DLD1 (cell line): ENCODE data around the gene SERPINB12.

ENCODE experiments used
- in situ Hi-C: cut with HindIII; loops from 2 replicates; pipeline ENCODE4 v1.10.0; 2017; ENCODE audit warnings: low sequenced_read_pairs

The SERPINB12 gene

DNA sequence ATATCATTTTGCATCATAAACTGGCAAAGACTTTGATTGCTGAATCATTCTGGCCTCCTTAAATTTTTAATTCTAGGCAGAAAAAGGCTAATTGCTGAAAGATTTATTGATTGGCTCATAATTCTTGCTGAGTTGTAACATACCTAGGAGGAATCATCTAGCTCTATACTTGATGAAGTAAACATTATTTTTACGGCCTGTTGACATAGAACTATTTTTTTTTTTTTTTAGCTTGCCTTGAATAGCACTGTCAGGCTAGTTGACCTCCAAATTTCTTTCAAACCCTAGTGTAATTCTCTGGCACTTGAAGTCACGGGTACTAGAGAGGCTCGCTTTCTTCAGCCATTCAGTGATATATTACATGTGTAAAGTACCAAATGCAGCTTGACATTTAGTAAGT lies 2.8 kb downstream of the SERPINB12 start:
- in situ Hi-C loops, result no loop called here

DNA sequence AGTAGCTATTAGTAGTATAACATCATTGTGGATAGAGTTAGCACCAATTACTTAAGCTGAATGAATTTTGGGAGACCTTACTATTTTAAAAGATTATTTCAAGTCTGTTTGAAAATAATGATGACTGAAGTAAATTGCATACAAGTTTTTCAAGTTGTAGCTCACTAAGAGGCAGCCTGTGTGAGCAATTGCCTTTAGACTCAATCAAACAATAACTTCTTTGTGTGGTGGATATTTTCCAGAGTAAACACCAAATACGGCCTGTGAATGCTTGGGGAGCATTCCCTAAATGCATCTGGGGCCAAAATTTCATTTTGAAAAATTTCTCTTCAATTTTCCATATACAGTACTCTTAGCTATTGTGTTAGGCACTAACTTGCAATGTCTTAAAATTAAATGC lies 7.9 kb downstream of the SERPINB12 start:
- in situ Hi-C loops, result no loop called here

DNA sequence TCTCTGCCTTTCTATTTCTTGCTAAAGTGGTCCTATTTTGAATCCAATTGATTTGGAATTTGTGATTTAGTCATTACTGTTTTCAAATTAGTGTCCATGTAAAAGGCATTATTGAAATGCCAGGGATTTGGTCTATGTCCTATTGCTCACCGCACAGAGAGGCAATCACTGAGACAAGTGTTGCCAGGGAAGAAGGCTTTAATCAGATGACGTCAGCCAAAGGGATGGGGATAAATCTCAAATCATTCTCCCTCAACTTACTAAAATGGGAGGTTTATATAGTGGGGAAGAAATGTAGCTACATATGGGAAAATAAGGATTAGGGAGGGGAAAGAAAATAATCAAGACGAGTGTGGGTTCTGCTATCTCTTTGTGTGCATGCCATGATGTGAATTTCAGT lies 9.6 kb downstream of the SERPINB12 start:
- in situ Hi-C loops, result no loop called here

DNA sequence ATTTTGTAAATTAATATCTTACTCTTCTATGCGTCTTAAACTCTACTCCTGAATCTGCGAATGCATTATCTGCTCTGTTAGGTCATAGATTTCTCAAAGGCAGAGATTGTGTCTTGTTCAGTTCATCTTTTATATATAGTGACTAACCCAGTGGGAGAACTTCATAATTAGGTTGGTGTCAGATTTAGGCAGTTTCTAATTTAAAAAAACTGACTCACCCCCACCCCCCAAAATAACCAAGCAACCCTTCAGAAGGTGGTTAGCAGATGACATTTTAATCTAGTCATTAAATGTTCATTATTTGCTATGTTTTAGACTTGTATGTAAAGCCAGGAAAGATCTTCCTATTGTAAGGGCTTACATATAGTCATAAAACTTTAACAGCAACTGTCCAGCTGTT lies 10.4 kb downstream of the SERPINB12 start:
- in situ Hi-C loops, result no loop called here

DNA sequence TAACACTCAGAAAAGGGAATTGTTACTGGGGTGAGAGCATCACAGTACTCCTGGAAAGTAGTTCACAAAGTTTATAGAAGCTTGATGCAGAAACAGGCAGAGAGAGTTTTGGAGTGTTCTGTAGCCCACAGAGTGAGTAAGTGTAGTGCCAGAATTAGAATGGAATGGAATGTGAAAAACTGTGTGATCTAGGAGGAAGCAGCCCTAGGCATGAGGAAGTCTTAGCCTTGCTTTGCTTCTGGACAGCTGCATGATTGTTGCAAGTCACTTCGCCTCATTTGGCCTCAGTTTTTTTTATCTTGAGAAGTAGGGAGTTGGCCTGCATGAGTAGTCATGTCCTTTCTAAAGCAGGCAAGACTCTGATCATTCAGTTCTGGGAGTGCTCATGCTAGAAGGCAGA lies 10.9 kb downstream of the SERPINB12 start:
- in situ Hi-C loops, result no loop called here

DNA sequence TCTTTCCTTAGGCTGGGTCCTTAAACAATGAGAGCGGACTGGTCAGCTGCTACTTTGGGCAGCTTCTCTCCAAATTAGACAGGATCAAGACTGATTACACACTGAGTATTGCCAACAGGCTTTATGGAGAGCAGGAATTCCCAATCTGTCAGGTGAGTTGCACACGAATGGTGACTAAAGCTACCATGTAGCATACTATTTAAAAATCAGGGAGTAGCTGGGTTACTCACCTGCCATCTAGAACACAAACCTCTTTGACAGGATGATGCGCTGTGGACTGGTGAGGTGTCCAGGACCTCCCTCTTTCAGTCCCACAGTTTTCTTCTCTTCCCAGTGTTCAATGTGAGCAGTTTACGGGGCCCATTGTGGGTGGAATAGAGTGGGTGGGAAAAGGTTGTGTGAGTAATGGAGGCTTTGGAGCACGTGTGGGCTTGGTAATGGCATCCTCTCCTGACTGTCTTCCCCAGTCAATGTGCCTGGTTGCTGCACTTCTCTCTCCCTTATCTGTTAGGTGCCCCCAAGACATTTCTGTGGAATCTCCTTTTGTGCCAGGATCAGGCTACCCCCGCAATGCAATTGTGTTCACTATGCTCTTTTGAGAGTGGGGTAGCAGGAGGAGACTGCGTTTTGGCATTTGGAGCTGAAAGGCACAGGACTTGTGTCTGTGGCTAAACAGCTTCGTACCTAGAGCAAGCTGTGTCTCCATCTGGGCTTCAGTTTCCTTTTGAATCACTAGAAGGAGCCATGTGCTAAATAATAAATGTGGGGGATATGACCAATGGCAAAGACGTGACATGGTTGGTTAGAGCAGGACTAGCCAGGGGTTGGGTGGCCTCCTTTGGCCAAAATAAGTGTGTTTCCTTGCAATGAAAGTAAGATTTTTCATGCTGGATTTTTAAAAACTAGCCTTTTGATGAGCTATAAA lies 17.7 kb downstream of the SERPINB12 start:
- in situ Hi-C loops, result no loop called here

DNA sequence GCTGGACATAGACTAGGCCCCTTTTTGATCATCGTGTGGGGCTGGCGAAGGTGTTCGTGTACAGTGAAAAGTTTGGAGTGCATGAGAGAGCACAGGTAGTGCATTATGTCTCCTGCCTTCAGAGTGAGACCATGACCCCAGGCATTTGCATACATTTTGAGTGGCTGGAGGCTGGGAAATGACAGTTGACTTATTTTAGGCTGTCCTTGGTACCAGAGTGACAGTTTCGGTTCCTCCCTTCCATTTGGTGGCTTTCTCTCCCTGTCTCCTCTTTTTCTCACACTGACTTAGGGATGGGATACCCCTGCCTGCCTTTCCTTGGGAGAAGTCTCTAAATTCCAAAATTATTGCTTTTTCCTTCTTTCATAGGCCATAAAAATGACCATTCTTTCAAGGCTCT lies 20.1 kb downstream of the SERPINB12 start:
- in situ Hi-C loops, result no loop called here

DNA sequence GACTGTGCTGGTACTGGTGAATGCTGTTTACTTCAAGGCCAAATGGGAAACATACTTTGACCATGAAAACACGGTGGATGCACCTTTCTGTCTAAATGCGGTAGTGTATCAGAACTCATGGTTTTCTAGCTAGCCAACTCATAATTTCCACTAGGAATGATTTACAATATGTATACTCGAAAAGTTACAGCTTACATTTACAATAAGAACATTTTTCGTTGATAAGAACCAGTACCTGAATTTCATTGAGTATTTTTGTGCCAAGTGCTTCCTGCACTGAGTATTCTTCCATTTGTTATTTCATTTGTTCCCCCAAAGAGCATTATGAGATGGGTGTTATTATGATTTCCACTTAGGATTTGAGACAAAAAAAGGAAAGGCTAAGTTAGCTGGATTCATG lies 21.9 kb downstream of the SERPINB12 start:
- in situ Hi-C loops, result no loop called here

DNA sequence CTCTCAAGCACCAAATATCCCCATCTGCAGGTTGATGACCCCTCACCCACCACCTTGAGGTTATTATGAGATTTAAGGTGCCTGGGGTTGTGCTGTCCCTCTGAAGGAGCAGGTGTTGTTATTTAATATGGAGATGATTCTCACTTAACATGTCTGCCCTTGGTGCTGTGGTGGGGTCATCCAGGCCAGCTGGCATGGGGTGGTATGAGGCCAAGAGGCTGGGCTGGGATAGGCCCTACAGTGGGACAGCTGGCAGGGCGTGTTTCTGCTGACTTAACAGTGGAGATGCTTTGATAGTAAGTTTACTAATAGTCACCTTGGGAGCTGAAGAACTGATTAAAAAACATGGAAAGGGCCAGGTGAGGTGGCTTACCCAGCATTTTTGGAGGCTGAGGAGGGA lies 22.4 kb downstream of the SERPINB12 start:
- in situ Hi-C loops, result no loop called here

DNA sequence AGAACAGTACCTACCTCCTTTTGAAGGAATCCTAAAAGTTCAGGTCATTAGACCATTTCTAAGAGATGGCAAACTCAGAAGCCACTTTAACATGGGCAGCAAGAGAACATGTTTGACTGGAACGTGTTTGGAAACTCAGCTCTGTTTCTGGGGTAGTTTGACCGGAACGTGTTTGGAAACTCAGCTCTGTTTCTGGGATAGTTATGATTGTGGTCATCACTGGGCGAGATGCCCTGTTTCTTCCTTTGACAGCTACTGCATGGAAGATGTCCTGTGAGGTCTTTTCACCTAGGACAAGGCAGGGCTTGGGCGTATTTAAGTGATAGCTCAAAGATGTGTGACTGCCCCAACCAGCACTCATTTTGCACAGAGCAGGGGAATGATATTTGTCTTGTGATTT lies 25.1 kb downstream of the SERPINB12 start:
- in situ Hi-C loops, result no loop called here

DNA sequence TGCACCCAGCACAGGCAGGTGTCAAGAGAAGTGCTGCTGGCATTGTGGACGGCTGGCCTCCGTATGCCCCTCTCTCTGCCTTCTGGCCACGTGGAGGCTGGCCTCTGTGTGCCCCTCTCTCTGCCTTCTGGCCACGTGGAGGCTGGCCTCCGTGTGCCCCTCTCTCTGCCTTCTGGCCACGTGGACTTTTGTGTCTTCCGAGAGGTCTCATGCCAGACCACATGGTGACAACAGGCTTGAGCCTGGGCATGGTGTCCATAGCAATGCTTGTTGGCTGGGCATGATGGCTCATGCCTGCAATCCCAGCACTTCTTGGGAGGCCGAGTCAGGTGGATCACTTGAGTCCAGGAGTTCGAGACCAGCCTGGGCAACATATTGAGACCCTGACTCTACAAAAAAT lies 25.7 kb downstream of the SERPINB12 start:
- in situ Hi-C loops, result no loop called here

DNA sequence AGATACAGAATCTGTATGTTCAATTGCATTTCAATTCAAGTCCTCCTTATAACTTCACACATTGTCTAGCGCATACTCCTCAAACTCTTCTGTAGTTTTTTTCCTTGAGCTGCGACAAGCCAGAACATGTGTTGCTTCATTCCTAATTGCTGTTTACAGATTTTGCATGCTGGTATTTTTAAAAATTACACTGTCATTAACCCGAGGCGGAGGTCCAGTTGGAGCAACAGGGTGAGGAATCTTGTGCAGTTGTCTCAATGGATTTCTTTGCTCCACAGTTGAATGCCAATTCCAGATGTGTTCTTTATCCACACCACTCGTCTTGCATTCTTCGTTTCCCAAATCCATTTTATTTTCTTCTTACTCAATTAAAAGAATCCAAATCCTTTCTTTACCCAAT lies 28.6 kb downstream of the SERPINB12 start:
- in situ Hi-C loops, result no loop called here

DNA sequence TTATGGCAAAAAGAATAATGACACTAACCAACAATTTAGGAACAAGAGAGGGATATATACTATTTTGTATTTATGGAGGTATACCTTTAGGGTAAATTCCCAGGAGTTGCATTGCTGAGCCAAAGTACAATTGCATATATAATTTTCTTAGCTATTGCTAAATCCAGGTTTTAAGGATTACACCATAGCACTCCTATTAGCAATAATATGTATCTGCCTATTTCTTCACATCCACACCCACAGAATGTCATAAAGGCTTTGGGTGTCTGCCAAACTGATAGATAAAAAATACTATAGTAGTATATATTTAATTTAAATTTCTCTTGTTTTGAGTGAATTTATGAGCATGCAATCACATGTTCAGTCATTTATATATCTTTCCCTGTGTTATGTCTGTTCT lies 33.5 kb downstream of the SERPINB12 start:
- in situ Hi-C loops, result no loop called here

DNA sequence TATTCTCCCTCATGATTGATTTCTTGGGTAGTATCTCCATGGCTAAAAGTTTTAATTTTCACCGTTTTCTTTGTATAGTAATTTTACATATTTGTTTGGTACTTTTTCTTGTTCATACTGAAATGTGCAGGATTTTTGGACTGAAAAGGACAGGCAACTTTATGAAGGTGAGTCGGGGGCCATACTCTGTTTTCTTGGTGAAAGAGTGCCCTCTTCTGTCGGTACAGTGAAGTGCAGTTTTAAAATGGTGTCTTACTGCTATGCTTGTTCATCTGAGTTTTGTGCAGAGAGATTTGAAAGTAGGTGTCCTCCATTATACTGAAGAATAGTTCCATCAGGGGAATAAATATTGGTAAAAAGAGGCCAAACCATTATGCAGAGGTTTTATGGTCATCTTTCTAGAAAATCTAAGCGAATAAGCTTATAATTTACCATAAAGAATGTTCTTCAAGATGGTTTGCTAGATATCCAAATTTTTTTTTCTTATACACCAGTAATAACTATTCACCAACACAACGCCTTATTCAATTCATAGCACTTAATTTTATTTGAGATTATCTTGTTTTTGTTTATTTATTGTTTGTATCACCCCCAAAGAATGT lies 36.3 kb downstream of the SERPINB12 start:
- in situ Hi-C loops, result no loop called here

DNA sequence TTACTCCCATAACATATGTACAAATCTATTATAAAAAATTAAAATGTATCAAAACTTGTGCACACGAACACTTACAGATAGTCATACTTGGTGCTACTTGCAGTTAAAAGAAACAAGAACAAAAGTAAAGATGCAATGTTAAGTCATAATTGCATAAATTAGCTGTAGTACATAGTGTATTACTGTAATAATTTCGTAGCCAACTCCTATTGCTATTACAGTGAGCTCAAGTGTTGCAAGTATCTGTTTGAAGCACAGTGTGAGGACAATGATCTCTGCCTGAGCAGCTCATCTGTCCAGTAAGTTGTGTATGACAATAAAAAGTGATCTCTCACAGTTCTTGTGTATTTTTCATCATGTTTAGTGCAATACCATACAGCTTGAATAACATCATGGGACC lies 37.4 kb downstream of the SERPINB12 start:
- in situ Hi-C loops, result no loop called here

DNA sequence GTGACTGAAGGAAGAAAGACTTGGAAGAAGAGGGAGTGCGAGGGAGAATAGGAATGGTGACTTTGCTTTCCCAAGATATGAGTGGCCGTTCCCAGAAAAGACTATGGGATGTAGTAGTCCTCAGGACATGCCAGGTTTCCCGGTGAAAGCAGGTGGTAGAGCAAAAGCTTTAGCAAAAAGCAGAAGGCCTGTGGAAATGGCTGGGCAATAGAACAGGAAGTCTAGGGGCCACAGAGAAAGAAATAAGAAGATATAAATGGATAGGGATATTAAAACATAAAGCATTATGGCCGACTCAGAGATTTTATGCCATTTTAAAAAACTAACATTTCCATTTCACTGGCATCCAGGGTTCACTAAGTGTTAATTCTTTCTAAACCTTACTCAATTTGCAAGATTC lies 43.8 kb downstream of the SERPINB12 start:
- in situ Hi-C loops, result no loop called here

DNA sequence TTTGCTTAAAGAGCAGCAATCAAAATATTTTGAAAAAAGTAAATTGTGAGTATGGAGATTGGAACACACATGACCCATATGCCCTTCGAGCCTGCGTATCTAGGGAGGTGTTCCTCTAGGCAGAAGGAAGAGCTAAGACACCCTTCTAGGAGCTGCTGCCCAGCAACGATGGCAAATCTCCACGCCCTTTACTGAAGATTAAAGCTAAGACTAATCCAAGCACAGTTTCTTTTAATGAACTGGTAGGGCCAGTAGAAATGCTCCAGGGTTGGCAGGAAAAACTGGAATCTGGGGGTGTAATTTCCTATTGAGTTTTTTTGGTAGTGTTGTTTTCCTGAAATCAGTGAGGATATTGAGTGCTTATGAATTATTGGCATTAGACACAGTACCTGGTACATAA lies 44.3 kb downstream of the SERPINB12 start:
- in situ Hi-C loops, result no loop called here

DNA sequence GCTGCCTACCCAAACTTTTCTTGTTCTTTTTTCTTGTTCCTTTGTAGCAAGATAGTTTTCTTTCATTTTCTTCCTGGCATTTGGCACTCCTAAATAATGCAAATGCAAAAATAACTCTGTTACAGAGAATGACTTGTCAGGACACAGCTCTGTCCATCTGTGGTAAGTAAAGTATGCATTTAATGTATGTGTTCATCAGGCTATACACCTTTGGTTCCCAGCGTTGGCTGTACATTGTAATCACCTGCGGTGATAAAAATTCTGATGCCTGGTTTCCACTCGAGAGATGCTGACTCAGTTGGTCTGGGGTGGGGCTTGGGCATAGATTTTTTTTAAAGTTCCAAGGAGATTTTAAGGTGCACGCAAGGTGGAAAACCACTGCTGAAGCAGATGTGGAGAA lies 44.8 kb downstream of the SERPINB12 start, which contains the start of gene SERPINB13:
SERPINB13 (plus strand) TSS at position 378 of the 400 bp plus-strand sequence. CDS start 1,325 bp downstream, outside the sequence.
- in situ Hi-C loops, result no loop called here

DNA sequence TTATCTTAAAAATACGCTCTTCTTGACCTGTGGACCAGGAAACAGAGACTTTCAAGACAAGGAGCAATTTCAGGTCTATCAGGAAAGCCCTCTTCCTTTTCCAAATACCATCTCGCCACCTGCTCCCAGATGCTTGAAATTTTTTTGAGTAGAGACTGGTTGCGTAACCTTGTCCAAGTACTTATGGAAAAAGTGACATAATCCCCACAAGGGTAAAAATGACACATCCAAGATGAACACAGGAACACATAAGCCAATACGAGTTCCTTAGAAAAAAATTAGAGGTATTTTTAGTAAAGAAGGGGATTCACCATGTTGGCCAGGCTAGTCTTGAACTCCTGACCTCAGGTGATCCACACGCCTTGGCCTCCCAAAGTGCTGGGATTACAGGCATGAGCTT lies 46.7 kb downstream of the SERPINB12 start:
- in situ Hi-C loops, result no loop called here

DNA sequence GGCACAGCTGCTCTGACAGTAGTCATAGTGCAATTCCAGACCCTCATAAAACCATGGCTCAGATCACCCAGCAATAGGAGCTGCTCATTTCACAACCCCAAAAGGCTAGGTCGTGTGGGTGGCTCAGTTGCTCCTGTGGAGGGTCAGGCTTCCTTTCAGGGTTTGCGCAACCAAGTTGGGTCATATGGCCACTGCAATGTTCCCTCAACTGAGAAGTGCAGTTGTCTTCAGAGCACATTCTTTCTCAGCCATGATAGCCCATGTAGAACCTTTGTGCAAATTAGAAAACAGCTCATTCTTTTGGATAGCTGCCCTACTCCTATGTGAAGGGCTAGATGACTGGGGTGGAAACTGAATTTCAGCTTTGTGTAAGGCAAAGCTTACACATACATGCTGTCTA lies 48.2 kb downstream of the SERPINB12 start:
- in situ Hi-C loops, result no loop called here

DNA sequence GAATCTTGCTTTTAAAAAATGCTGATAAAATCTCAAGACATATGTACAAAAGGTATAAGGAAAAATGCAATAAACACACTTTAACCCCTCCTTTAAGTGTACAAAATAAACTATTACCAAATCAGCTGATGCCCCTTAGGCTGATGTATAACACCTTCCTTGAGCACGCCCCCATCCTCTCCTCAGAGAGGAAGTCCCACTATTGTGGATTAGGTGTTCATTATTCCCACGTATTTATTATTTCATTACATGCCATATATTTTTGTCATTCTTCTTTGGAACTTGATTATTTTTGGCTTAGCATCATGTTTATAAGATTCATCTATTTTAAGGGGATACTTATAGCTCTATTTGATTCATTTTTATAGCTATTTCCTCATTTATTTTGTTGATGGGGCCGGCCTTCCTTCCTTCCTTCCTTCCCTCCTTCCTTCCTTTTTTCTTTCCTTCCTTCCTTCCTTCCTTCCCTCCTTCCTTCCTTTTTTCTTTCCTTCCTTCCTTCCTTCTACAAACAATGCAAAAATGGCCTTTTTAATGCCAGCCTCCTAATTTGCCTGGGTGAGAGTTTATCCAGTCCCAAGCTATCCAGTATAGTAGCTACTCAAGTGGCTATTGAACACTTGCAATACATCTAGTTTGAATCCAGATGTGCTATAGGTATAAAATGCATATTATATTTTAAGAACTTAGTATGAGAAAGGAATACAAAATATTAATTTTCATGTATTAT lies 49.0 kb downstream of the SERPINB12 start:
- in situ Hi-C loops, result no loop called here

DNA sequence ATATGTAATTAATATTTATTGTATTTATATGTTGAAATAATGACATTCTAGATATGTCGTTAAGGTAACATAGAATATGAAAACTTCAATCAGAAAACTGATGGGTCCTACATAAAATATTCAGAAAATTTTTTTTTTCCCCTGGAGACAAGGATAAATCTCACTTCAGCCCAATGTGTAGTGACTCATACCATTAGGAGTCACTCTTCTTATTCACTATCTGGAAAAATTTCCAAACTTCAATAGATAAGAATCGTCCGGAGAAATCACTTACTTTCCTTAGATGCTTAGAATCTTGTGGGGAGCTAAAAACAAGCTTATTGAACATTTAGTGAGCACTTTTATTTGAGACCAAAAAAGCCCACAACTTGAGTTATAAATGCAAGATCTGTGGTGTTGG lies 49.6 kb downstream of the SERPINB12 start:
- in situ Hi-C loops, result no loop called here
